Neural progenitor cell (in vitro differentiated cells): ENCODE data around the gene EPYC.

Source experiments
- EZH2 ChIP-seq: fragments of 200-600 bp; sonication (generic); IDR thresholded peaks from 2 replicates; pipeline ENCODE4 v1.6.1; 2017; ENCODE audit warnings: antibody characterized with exemption, mild to moderate bottlenecking, moderate library complexity
- EZH2phosphoT487 ChIP-seq: fragments of 200-600 bp; sonication (generic); IDR thresholded peaks from 2 replicates; pipeline ENCODE4 v1.6.1; 2017; ENCODE audit warnings: antibody characterized with exemption
- TF ChIP-seq, protein P1 (sequence below): fragments of 200-600 bp; sonication (generic); IDR thresholded peaks from 2 replicates; pipeline ENCODE4 v1.5.1; 2017; ENCODE audit warnings: antibody characterized with exemption, mild to moderate bottlenecking

DNA sequence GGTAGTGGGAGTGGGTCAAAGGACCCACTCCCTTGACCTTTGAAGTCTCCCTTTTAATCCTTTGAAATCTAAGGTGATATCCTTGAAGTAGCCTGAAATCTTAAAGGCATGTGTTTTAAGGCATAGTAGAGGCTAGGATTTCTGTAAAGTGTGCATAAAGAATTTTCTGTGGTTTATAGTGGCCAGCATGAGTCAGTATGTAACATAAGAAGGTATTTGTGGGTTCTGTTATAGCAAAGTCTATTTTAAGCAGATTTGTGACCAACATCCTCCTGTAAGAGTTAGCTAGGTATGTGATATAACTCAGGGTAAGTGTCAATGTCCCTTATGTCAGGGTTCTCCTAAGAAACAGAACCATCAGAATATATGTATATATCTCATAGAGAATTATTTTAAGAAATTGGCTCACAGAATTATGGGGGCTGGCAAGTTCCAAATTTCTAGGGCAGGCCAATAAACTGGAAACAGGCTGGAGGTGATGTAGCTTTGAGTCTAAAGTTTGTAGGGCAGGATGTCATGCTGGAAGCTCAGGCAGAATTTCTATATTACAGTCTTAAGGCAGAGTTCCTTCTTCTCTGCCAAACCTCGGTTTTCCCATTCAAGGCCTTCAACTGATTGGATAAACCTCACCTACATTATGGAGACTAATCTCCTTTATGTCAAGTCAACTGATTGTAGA is 18.7 kb upstream of the EPYC start:
- TF ChIP-seq, protein P1, sequence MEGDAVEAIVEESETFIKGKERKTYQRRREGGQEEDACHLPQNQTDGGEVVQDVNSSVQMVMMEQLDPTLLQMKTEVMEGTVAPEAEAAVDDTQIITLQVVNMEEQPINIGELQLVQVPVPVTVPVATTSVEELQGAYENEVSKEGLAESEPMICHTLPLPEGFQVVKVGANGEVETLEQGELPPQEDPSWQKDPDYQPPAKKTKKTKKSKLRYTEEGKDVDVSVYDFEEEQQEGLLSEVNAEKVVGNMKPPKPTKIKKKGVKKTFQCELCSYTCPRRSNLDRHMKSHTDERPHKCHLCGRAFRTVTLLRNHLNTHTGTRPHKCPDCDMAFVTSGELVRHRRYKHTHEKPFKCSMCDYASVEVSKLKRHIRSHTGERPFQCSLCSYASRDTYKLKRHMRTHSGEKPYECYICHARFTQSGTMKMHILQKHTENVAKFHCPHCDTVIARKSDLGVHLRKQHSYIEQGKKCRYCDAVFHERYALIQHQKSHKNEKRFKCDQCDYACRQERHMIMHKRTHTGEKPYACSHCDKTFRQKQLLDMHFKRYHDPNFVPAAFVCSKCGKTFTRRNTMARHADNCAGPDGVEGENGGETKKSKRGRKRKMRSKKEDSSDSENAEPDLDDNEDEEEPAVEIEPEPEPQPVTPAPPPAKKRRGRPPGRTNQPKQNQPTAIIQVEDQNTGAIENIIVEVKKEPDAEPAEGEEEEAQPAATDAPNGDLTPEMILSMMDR = no peak
- TF ChIP-seq EZH2phosphoT487 (no peak), EZH2 (no peak)
